HCT116 (cell line): ENCODE results near the gene FCHO2.

Source experiments
- CEBPB ChIP-seq: IDR thresholded peaks from 2 replicates; pipeline ENCODE4 v1.6.1; 2012; ENCODE audit warnings: low read depth
- FOSL1 ChIP-seq: IDR thresholded peaks from 2 replicates; pipeline ENCODE4 v1.6.1; 2012; ENCODE audit warnings: low read depth
- POLR2A ChIP-seq: IDR thresholded peaks from 2 replicates; pipeline ENCODE4 v1.7.0; 2011; ENCODE audit warnings: borderline replicate concordance; ENCODE audit not compliant: insufficient read depth, insufficient read length; ENCODE audit errors: extremely low read depth
- POLR2AphosphoS5 ChIP-seq: IDR thresholded peaks from 2 replicates; pipeline ENCODE4 v1.6.1; 2011; ENCODE audit warnings: mild to moderate bottlenecking, low read depth, low read length, moderate library complexity
- RAD21 ChIP-seq: IDR thresholded peaks from 2 replicates; pipeline ENCODE4 v1.6.1; 2012; ENCODE audit warnings: low read depth, mild to moderate bottlenecking
- REST ChIP-seq: IDR thresholded peaks from 2 replicates; pipeline ENCODE4 v1.6.1; 2012; ENCODE audit warnings: low read depth
- SIN3A ChIP-seq: IDR thresholded peaks from 2 replicates; pipeline ENCODE4 v1.6.1; 2012; ENCODE audit warnings: low read depth
- SRF ChIP-seq: IDR thresholded peaks from 2 replicates; pipeline ENCODE4 v1.6.1; 2012; ENCODE audit warnings: low read depth
- TCF7L2 ChIP-seq: IDR thresholded peaks from 2 replicates; pipeline ENCODE4 v1.7.0; 2011; ENCODE audit warnings: borderline replicate concordance, inconsistent platforms; ENCODE audit not compliant: insufficient read depth, insufficient read length; ENCODE audit errors: extremely low read depth
- YY1 ChIP-seq: IDR thresholded peaks from 2 replicates; pipeline ENCODE4 v1.6.1; 2011; ENCODE audit warnings: low read length, low read depth, moderate library complexity, mild to moderate bottlenecking; ENCODE audit not compliant: insufficient replicate concordance; ENCODE audit errors: extremely low read depth
- TF ChIP-seq, protein P1 (sequence below), 3 experiments: fragments of 200-600 bp in 1 of 3; sonication (generic) in 1 of 3; IDR thresholded peaks in 2 of 3; conservative IDR thresholded peaks in 1 of 3; 2 replicates each; pipeline ENCODE4 v1.5.1; 2012 to 2017; ENCODE audit warnings: low read depth in 2 of 3, low read length in 2 of 3, antibody characterized with exemption in 1 of 3, borderline replicate concordance in 1 of 3, control low read depth in 1 of 3, mild to moderate bottlenecking in 1 of 3, mixed read lengths in 1 of 3, mixed run types in 1 of 3, moderate library complexity in 1 of 3; ENCODE audit not compliant: insufficient read depth in 1 of 3
- TF ChIP-seq, protein P2 (sequence below): IDR thresholded peaks from 2 replicates; pipeline ENCODE4 v1.6.1; 2011; ENCODE audit warnings: mild to moderate bottlenecking, low read length, moderate library complexity; ENCODE audit not compliant: insufficient replicate concordance; ENCODE audit errors: extremely low read depth

DNA sequence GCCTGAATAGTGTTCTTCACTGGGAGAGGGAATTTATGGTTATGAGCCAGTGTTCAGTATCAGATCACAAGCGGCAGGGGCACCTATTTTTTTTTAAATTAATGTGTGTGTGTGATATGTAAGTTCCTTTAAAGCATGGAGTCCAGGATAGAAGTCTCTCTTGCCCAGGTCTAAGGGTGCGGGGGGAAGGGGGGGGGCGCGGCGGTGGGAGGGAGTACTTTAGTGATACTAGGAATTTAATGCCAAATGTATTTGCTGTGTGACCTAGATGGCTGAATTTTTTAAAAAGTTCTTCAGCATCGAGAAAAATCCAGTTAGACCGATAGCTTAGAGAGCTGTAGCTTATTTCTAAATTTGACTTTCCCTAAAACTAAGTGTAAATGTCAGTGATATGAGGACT is 1.5 kb upstream of the FCHO2 start:
- TF ChIP-seq, protein P1, sequence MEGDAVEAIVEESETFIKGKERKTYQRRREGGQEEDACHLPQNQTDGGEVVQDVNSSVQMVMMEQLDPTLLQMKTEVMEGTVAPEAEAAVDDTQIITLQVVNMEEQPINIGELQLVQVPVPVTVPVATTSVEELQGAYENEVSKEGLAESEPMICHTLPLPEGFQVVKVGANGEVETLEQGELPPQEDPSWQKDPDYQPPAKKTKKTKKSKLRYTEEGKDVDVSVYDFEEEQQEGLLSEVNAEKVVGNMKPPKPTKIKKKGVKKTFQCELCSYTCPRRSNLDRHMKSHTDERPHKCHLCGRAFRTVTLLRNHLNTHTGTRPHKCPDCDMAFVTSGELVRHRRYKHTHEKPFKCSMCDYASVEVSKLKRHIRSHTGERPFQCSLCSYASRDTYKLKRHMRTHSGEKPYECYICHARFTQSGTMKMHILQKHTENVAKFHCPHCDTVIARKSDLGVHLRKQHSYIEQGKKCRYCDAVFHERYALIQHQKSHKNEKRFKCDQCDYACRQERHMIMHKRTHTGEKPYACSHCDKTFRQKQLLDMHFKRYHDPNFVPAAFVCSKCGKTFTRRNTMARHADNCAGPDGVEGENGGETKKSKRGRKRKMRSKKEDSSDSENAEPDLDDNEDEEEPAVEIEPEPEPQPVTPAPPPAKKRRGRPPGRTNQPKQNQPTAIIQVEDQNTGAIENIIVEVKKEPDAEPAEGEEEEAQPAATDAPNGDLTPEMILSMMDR (IDR thresholded peaks at IDR 0.05 in 2 of 3, conservative IDR thresholded peaks at IDR 0.05 in 1 of 3; ENCODE audit: borderline replicate concordance in 1 of 3, insufficient read depth in 1 of 3, low read depth in 2 of 3, low read length in 2 of 3) = no peak
- no peak for TF ChIP-seq CEBPB
- no peak for TF ChIP-seq RAD21
- TF ChIP-seq POLR2A = no peak
- TF ChIP-seq TCF7L2 = no peak
- no peak for TF ChIP-seq REST
- no peak for TF ChIP-seq POLR2AphosphoS5
- TF ChIP-seq FOSL1 = no peak
- TF ChIP-seq, protein P2, sequence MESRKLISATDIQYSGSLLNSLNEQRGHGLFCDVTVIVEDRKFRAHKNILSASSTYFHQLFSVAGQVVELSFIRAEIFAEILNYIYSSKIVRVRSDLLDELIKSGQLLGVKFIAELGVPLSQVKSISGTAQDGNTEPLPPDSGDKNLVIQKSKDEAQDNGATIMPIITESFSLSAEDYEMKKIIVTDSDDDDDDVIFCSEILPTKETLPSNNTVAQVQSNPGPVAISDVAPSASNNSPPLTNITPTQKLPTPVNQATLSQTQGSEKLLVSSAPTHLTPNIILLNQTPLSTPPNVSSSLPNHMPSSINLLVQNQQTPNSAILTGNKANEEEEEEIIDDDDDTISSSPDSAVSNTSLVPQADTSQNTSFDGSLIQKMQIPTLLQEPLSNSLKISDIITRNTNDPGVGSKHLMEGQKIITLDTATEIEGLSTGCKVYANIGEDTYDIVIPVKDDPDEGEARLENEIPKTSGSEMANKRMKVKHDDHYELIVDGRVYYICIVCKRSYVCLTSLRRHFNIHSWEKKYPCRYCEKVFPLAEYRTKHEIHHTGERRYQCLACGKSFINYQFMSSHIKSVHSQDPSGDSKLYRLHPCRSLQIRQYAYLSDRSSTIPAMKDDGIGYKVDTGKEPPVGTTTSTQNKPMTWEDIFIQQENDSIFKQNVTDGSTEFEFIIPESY = no peak
- TF ChIP-seq YY1 = no peak
- no peak for TF ChIP-seq SIN3A
- no peak for TF ChIP-seq SRF
